ENCODE data around the gene MYL4. TPM values are rescaled to one million over a fixed set of nuclear protein-coding genes. Genes with fewer than 3 reads are reported as not detected.
"Not testable (repeated sequence)": the region's sequence is repeated elsewhere in the genome, so short reads cannot be mapped to it uniquely, and the experiment has no call there.

Gene MYL4
- total RNA-seq, 1 donor from 2014 or later = 1,048 TPM

DNA sequence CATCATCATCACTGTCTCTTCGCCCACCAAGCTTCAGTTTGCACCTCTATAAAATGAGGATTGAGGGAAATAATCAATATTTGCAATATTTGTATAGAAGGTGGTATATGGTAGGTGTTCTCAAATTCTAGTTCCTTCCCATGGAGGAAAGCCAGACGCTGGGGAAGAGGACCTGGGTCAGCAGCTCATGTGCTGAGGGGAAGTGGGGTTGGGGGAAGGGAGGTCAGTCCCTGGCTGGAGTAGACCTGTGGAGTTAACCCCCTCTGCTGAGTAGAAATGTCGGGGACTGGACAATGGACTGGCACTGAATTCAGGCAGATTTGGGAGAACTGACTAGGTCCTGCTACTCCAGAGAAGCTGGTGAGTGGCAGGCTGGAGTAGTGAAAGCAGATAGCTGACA, 31.7 kb downstream of the MYL4 start:
- no peak for DNase-seq (ENCODE audit: low read depth)

DNA sequence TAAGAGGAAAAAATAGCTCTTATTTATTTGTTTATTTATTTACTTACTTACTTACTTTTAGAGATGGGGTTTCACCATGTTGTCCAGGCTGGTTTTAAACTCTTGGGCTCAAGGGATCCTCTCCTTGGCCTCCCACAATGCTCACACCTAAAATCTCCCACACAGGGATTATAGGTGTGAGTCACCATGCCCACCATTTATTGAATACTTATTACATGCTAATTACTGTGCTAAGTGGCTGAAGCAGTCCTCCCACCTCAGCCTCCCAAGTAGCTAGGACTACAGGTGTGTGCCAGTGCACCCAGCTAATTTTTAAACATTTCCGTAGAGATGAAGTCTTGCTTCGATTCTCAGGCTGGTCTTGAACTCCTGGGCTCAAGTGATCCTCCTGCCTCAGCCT, 33.5 kb downstream of the MYL4 start:
- DNase-seq (ENCODE audit: low read depth) = no peak

DNA sequence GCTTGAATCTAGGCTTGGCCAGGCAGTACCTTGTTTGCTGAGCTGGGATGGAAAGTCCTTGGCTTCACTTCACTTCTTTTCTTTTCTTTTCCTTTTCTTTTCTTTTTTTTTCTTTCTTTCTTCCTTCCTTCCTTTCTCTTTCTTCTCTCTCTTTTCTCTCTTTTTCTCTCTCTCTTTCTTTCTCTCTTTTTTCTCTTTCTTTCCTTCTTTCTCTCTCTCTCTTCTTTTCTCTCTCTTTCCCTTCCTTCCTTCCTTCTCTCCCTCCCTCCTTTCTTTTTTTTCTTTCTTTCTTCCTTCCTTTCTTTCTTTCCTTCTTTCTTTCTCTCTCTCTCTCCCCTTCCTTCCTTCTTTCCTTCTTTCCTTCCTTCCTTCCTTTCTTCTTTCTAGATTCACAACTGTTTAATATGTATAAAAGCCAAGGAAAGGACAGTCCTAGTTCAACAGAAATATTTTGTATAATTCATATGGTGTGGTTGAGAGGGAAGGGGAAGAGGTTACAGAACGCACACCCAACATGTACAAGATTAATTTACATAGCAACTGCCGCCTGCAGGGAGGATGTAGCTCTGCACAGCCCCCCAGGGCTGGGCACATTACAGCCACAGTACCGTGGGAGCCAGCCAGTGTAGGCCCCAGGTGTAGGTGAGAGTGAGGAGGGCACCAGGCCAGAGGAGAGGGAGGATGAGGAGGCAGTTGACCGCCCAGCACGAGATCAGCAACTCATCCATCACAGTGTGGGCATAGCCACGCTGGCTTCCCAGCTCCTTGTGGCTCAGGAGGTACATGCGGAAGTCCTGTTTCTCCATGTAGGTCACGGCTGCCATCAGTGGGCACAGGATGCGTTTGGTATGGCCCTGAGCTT, 34.8 kb downstream of the MYL4 start:
- no peak for DNase-seq (ENCODE audit: low read depth)

DNA sequence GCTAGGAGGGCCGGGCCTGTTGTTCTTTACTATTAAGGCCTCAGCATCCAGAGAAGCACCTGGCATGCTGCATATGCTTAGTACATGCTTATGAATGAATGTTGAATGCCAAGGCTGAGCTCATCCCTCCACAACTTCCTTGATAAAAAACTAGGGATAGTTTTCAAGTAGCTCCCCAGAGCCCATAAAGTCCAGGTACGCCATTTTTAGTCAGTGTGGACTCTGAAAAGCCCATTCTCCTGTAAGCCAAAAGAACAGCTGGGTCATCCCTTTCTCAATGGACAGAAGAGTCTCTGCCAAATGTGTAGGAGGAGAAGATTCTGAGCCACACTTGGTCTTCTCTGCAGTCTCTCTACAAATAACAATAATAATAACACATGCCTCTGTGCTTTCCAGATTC, 35.5 kb downstream of the MYL4 start:
- no peak for DNase-seq (ENCODE audit: low read depth)

DNA sequence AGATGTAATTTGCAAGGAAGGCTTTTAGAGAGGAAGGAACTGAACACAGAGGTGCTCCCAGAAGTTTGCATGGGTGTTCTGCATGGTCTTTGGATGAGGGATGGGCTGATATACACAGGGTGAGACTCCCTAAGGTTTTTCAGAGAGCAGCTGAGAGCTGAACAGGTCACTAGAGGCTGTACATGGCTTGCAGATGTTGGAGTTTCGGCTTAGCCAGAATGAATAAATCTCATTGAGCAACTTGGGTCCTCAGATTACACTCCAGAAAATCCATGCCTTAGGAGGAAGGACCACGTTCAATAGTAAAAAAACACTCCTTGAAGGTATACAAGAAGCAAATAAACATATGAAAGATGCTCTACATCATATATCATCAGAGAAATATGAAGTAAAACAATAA, 37.0 kb downstream of the MYL4 start:
- DNase-seq (ENCODE audit: low read depth) = no peak

DNA sequence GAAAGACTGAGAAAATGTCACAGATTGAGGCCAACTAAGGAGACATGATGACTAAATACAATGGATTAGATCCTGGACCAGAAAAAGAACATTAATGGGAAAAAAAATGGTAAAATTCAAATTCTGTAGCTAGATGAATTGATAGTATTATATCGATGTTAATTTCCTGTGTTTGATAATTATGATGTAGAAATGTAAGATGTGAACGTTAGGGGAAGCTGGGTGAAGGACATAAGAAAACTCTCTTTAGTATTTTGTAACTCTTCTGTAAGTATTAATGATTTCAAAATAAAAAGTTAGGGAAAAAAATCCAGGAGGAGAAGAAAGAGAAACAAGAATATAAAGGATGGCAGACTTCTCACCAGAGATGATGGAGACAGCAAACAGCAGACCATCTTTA, 41.7 kb downstream of the MYL4 start:
- no peak for DNase-seq (ENCODE audit: low read depth)

DNA sequence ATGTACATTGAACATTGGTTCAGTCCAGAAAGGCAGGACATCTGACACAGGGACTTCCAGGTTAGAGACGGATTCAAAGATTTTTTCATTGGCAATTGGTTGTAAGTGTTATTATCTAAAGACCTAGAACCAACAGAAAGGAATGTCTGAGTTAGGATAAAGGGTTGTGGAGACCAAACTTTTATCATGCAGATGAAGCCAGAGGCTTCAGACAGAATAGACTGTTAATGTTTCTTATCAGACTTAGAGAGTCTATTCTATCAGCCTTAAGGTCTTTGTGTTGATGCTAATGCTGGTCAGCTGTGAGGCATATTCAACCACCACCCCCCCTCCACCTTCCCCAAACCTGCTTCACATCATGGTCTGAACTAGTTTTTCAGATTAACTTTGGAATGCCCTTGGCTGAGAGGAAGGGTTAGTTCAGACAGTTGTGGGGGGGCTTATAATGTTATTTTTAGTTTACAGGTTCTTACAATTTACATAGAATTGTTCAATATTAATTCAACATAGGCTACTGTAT, 42.3 kb downstream of the MYL4 start:
- DNase-seq (ENCODE audit: low read depth) = no peak

DNA sequence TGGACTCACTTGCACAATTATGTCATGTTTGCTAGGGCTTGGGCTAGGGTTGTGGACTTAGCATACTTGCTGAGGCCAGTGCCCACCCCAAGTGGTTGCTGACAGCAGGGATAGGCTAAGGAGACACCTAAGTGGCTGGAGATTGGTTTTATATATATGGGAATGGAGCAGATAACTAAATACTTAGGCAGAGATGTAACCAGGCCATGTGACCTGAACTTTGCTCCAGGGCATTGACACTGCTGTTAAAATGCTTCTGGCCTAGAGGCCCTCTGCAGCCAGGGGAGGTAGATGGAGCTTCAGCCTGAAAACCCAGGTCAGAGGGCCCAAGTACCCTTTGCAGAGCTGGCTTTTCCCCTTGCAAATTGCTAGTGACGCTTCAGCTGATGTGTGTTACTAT, 43.1 kb downstream of the MYL4 start:
- no peak for DNase-seq (ENCODE audit: low read depth)

DNA sequence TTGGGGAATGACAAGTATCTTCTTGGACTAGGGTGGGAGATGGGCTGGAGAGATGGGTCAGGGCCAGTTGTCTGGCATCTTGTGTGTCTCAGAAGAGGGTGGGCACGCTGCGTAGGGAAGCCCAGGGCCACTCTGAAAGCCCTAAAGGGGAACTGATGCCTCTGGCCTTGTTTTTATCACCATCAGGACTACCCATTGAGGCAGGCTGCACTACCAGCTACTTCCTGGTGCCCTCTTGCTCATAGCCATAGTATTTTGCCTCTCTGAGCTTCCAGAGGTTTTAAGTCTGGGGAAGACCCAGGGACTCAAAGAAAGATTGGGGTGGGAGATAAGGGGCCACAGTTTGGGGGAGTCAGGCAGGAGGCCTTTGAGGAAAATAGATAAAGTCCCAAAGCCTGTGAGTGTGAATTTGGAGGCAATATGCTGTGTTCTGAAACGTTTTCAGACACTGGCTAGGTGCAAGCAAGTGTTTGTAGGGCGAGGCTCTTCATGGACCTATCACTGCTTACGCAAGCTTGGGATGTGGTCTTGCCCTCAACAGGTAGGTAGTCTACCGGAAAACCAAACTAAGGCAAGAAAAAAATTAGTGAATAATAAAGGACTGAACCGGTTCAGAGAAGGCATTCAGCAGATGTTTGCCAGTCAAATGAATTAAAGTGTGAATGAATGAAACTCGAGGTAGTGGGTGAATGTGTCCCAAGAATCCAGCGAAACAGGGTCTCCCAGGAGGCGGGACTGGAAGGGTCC, 43.8 kb downstream of the MYL4 start:
- DNase-seq (ENCODE audit: low read depth) = no peak

DNA sequence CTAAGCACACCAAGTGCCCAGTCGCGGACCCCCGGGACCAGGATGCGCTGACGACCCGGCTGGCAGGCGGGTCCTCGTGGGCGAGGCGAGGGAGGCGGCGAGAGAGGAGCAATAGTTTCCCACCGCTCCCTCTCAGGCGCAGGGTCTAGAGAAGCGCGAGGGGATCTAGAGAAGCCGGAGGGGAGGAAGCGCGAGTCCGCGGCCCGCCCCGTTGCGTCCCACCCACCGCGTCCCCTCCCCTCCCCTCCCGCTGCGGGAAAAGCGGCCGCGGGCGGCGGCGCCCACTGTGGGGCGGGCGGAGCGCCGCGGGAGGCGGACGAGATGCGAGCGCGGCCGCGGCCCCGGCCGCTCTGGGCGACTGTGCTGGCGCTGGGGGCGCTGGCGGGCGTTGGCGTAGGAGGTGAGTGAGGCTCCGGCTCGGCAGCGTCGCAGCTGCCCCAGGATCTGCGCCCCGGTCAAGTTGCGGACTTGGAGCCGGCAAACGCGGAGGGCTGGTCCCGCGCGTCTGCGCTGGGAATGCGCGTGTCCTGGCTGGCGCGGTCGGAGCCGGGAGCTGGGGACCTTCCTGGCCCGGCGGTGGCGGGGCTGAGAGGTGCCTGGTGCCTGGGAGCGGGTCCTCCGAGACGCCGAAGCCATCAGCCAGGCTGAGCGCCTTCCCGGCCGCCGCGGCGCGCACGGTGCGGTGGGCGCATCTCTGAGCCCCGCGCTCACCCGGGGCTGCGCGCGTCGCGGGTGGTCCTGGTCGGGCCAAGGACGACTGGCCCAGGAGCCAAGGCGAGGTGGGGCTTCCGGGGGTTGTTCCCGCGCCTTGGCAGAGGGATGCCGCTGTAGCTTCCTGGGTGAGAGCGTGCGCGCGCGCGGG, 44.6 kb downstream of the MYL4 start, which contains the start of gene ITGB3:
TSS of gene ITGB3 (plus strand) at position 287 of the 862 bp plus-strand sequence. CDS start at position 322, 35 bp downstream.
- peak; percentile 82 for DNase-seq (ENCODE audit: low read depth)

DNA sequence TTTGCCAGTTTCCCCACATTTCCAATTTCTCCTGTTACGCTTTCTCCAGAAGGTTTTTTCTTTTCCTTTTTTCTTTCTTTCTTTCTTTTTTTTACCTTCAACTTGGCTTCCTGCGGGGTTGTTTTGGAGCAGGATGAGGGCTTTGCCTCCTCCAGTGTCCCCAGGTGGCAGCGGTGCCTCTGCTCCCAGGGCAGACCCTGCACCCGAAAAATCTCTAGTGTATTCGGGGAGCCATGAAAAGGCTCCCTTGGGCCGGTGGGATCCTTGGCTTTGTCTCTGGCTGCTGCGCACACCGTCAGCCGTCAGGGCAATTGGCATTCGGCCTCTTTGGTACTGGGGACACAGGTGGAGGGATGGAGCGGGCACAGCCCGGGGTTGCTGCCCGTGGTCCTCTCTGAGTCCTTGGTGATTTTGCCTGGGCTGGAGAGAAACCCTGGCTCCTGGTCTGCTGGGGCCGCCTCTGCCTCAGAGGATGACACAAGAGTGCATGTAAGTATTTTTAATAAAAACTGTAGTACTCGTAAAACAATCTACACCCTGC, 45.3 kb downstream of the MYL4 start:
- DNase-seq (ENCODE audit: low read depth) = no peak

DNA sequence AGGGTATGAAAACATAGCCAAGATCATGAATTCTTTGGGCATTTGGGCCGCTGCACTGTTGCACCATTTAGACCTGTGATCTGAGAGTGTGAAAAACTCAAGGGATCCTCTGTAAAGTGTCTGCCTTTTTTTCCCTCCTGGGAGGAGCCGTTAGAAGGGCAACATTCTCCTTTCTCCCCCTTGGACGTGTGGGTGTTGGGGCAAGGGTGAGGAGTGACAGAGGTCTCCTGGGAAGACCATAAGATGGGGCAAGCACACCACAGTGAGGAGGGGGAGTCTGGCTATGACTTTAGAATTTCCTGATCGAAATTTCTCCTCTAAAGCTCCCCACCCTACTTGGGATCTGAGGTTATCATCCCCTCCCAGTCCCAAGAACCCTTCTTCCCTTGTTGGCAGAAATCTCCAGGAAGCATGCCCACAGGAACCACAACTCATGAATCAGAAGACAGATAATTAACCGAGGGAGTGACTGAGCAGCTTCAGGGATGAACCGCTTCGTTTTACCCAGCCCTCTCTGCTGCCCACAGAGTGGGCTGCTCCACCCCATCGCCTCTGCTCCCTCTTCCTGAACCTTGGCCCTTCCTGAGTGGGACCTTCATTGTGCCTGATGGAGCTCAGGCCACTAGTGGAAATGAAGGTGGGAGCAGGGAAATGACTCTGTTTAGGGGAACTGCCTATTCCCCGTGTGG, 48.6 kb downstream of the MYL4 start:
- DNase-seq (ENCODE audit: low read depth) = peak; percentile 92

DNA sequence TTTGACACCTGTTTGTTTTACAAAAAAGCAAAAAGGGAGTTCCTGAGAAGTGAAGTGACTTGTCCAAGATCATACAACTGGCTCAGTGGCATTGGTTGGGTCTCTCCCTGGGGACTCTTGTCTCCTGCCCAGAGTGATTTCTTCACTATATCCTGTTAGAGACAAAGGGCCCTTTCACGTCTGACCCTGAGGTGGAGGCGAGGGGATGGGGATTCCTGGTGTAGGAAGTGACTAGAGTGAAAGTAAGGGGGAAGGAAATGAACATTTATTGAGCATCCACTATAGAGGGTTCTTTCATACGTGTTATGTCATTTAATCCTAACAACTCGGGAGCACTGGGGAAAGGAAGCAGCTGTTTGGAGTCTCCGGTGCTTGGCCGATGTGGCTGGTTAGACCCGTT, 53.4 kb downstream of the MYL4 start:
- DNase-seq (ENCODE audit: low read depth) = no peak

DNA sequence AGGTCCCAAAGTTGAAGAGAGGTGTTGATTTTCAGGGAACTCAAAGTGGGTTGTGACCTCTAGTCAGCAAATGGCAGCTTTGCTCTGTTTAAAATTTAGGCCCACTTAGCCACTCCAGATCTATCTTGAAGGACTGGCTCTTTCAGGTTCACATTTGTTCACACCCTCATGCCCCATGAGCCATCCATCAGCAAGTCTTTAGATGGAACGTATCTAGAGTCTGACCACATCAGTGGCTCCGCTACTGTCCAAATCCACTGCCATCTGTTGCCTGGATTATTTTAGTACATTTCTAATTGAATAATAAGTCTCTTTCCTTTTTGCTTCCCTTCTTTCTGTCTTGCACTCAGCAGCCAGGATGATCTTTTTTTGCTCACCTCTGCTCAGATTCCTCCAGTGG, 55.0 kb downstream of the MYL4 start:
- DNase-seq (ENCODE audit: low read depth) = peak; percentile 88

DNA sequence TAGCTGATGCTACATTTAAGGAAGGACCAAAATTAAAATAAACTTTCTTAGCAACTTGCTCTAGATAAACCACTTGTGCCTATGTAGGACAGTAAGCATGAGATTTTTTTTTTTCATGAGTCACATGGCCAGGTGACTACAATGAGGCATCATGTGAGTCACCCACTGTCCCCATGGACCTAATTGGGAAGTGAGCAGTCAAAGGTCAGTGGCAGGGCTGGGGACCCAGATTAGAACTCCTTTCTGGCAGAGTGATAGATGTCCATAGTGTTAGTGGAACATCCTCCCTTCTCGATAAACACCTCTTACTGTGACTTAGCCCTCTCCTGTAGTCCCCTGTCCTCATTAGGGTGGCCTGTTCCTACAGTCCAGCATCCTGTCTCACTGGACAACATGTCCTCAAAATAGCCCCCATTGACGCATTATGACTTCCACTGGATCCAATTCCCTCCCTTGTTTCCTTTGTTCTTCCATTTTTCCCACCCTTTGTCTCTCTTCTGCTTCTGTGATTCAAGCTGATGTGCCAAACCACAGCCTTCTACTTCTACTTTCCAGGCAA, 56.9 kb downstream of the MYL4 start:
- peak; percentile 57 for DNase-seq (ENCODE audit: low read depth)

DNA sequence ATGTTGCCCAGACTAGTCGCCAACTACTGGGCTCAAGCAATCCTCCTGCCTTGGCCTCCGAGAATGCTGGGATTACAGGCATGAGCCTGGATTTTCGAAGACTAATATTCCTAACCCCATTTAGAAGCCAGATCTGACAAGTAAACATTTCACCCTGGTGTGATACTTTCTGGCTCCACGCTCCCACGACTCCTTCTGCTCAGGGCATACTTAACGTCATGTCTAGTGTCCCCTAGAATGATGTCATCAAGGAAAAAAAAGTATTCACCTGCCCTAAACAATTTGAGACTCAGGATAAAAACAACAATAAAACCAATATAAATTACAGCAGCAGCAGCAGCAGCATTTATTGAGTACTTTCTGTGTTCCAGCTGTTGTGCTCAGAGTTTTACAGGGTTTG, 57.6 kb downstream of the MYL4 start:
- no peak for DNase-seq (ENCODE audit: low read depth)

DNA sequence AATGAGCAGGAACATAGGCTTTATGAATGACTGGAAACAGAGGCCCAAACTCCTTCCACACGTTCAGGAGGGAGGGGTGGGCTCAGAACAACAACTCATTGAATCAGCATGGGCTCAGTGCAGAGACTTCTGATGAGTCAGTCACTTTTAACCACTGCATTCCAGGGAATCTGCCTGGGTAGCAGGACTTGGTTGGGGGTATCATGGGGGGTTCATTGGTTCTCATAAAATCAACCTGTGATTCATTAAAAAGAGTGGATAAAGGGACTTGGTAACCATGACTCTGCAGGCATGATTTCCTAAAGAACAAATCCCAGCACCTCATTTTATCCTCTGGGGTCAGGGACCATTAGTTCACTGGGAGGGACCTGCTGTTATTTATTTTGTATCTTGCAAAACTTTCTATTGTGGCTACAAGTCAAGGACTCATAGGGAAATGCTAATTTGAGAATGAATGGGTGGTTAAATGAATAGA, 58.2 kb downstream of the MYL4 start:
- peak; percentile 50 for DNase-seq (ENCODE audit: low read depth)

DNA sequence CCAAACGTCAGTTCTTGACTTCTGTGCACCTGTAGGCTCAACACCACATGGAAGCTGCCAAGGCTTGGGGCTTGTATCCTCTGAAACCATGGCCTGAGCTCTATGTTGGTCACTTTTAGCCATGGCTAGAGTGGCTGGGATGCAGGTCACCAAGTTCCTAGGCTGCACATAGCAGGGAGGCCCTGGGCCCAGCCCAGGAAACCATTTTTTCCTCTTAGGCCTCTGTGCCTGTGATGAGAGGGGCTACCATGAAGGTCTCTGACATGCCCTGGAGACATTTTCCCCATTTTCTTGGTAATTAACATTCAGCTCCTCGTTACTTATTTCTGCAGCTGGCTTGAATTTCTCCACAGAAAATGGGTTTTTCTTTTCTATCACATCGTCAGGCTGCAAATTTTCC, 59.8 kb downstream of the MYL4 start:
- DNase-seq (ENCODE audit: low read depth) = not testable (repeated sequence)

DNA sequence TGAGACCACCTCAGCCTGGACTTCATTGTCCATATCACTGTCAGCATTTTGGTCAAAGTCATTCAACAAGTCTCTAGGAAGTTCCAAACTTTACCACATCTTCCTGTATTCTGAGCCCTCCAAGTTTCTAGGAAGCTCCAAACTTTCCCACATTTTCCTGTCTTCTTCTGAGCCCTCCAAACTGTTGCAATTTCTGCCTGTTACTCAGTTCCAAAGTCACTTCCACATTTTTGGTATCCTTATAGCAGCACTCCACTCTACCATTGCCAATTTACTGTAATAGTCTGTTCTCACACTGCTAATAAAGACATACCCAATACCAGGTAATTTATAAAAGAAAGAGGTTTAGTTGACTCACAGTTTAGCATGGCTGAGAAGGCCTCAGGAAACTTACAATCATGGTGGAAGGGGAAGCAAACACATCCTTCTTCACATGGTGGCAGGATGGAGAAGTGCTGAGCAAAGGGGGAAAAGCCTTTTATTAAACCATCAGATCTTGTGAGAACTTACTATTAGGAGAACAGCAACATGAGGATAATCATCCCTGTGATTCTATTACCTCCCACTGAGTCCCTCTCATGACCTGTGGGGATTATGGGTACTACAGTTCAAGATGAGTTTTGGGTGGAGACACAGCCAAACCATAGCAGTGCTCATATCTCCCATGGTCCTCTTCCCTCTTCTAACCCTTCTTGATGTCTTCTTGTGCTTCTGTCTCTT, 60.6 kb downstream of the MYL4 start:
- DNase-seq (ENCODE audit: low read depth) = not testable (repeated sequence)
